AG10803 (cell line): ENCODE data around the gene SEMA3E.

Experiments
- DNase-seq: peaks from one replicate; pipeline ENCODE4 v3.0.0; 2010; ENCODE audit warnings: low read depth
- H3K4me3 ChIP-seq: 2 replicates; pipeline ENCODE4 v1.5.1; 2011; ENCODE audit warnings: mild to moderate bottlenecking, low read length, control low read depth
- CTCF ChIP-seq: conservative IDR thresholded peaks from 2 replicates; pipeline ENCODE4 v1.5.1; 2011; ENCODE audit warnings: mild to moderate bottlenecking, low read length, control low read depth, inconsistent platforms

Gene SEMA3E

GRCh38 chr7:83494683-83495082 is 154.3 kb downstream of the SEMA3E start:
- H3K4me3 ChIP-seq, result no peak overlapping the region
- TF ChIP-seq CTCF, result no peak
- DNase-seq, result no peak

GRCh38 chr7:83492802-83493201 is 156.1 kb downstream of the SEMA3E start:
- DNase-seq, result no peak
- TF ChIP-seq CTCF, result no peak
- no peak overlapping the region for H3K4me3 ChIP-seq

- DNase-seq, result no peak
- H3K4me3 ChIP-seq, result no peak overlapping the region
- no peak for TF ChIP-seq CTCF
Measured at GRCh38 chr7:83487801-83488200, 161.1 kb downstream of the SEMA3E start.

GRCh38 chr7:83486957-83487356 is 162.0 kb downstream of the SEMA3E start:
- H3K4me3 ChIP-seq, result no peak overlapping the region
- TF ChIP-seq CTCF, result no peak
- no peak for DNase-seq

GRCh38 chr7:83486536-83486935 is 162.4 kb downstream of the SEMA3E start:
- TF ChIP-seq CTCF, result no peak
- H3K4me3 ChIP-seq, result no peak overlapping the region
- no peak for DNase-seq

GRCh38 chr7:83484826-83485225 is 164.1 kb downstream of the SEMA3E start:
- DNase-seq, result no peak
- H3K4me3 ChIP-seq, result no peak overlapping the region
- no peak for TF ChIP-seq CTCF

- no peak for TF ChIP-seq CTCF
- no peak overlapping the region for H3K4me3 ChIP-seq
- DNase-seq, result no peak
Measured at GRCh38 chr7:83484266-83484665, 164.7 kb downstream of the SEMA3E start.
